ENCODE measurements around the gene SRSF3. TPM values are rescaled to one million over a fixed set of nuclear protein-coding genes. Genes with fewer than 3 reads are reported as not detected.

Gene SRSF3
- 136 and 178 TPM in 2 replicates for total RNA-seq

GRCh38 chr6:36594029-36594815 lies at the start of gene SRSF3:
Gene SRSF3, plus strand, starts transcription at chr6:36594362. Its CDS starts 2,401 bp downstream, at chr6:36596763.

GRCh38 chr6:36546920-36547645 lies 47.1 kb upstream of the SRSF3 start, which contains the start of gene STK38:
Gene STK38, minus strand, starts transcription at chr6:36547479. Its CDS starts 7,277 bp downstream, at chr6:36540202.

Other genes starting within 250 kb of the SRSF3 start
- gene ETV7, start 206.7 kb upstream of the SRSF3 start, total RNA-seq: 0.33 and 1.0 TPM in 2 replicates
- not detected in 2 replicates for gene PXT1, start 151.5 kb upstream of the SRSF3 start, total RNA-seq
- gene KCTD20, start 151.4 kb upstream of the SRSF3 start, total RNA-seq: 41.7 and 42.7 TPM in 2 replicates
- 19.6 and 20.8 TPM in 2 replicates for gene STK38, start 46.9 kb upstream of the SRSF3 start, total RNA-seq
- gene CDKN1A, start 84.4 kb downstream of the SRSF3 start, total RNA-seq: 207 and 229 TPM in 2 replicates
- gene RAB44, start 103.5 kb downstream of the SRSF3 start, total RNA-seq: under 0.01 TPM in 1 of 2 replicates, not detected in the other
- under 0.01 and 0.13 TPM in 2 replicates for gene CPNE5, start 245.1 kb downstream of the SRSF3 start, total RNA-seq